ENCODE measurements around the gene CADPS2.
"Not testable (repeated sequence)": the region's sequence is repeated elsewhere in the genome, so short reads cannot be mapped to it uniquely, and the experiment has no call there.

Gene CADPS2

DNA sequence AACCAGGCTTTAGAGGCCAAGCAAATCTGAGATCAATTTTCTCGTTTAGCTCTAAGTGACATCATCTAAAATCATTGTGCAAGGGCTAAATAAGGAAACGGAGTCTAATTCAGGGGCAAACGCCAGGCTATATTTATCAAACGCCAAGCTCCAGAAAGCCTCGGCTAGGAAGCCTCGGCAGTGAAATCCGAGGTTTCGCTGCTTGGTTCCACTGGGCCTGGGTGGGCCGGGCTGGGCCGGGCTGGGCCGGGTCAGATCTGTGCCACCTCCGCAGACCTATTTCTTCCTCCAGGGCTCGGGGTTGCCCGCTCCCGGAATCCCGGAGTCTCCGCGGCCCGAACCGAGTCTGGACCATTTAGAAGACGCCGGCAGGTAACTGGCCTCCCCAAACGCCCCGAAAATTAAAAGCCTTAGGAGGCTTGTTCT lies 581.3 kb downstream of the CADPS2 start:
- DNase-seq: no peak

DNA sequence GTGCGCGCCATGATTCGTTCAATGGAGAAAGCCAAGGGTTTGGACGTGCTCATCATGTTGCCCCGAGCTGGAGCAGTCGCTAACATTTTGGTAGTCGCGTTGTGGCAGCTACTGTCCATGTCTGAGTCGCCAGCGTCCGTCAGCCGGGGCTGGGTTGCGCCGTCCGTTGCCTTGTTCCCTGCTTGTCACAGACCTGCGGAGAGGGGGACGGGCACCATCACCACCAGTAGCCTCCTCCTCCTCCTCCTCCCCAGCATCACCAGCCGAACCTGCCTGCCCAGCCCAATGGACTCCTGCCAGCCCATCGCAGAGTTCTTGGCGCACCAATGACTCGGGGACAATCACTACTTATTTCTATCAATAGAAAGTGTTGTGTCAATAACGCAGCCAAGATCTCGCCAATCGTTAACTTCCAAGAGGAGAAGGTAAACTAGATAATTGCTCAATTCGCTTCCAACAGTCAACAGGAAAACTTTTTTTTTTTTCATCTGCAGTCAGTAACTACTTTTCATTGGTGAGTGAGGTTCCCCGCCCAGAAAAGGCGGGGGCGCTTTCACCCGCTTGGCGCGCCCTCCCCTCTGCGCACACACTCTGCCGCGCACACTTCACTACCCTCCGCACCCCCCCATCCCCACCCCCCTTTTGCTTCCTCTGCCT lies 581.8 kb downstream of the CADPS2 start, which contains the start of gene FEZF1:
Gene FEZF1, minus strand, starts transcription at position 432 of the 657 bp plus-strand sequence. Its CDS starts 313 bp downstream, at position 119.
- DNase-seq: peak; percentile 79

DNA sequence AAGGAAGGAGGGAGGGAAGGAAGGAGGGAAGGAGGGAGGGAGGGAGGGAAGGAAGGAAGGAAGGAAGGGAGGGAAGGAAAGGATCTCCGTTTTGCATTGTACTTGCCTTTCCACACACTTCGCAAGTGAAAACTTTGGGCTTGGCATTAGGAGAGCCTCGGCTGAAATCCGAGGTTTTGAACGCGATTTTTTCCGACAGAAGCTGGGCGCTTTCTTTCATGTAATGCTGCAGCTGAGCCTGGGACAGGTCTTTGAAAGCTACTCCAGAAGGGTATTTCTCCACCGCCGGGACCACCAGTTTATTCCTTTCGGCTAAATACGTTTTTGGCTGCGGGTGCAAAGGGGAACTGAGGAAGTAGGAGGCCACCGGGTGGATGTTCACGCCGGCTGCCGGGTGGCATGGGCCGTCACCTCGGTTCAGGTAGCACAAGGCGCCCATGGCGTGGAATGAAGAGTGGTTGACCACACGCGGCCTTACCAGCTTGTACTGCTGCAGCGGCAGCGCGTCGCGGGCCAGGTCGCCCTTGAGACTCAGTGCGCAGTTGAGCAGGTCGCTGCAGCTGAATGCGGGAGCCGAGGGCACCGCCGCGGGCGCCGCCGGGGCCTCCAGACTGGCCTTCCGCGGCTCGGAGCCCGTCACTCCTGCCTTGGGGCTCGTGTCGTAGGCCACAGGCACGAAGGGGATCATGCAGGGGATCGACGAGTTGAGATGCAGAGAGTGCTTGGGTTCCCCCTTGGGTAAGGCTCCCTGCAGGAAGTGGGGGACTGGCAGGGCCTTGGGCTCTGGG lies 582.5 kb downstream of the CADPS2 start:
- DNase-seq: peak; percentile 87

DNA sequence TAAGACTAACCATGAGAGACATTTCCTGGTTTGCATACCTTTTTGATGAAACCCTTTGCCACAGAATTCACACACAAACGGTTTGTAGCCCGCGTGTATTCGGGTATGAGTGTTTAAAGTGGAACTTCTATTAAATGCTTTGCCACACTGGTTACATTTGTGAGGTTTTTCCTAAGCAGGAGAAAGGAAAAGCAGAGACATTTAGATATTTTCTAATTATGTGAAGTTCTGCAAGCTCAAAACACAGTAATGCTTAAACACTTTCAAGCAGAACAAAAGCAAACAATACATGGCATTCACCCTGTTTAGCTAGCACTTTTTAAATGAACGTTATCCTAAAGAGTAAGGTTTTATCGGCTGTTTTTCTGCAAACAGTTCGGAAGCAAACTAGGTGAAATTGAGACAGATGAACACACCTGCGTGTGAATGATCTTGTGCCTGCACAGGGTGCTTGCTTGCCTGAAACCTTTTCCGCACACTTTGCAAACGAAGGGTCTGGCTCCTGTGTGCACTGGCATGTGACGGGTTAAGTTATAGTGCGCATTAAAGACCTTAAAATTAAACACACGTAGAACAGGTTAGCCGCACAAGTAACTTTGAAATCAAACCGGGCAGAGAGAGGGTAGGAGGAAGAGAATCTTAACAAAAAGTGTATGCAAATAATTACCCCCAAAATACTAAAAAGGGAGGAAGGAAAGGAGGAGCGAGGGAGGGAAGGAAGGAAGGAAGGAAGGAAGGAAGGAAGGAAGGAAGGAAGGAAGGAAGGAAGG lies 583.3 kb downstream of the CADPS2 start:
- DNase-seq: peak; percentile 58

DNA sequence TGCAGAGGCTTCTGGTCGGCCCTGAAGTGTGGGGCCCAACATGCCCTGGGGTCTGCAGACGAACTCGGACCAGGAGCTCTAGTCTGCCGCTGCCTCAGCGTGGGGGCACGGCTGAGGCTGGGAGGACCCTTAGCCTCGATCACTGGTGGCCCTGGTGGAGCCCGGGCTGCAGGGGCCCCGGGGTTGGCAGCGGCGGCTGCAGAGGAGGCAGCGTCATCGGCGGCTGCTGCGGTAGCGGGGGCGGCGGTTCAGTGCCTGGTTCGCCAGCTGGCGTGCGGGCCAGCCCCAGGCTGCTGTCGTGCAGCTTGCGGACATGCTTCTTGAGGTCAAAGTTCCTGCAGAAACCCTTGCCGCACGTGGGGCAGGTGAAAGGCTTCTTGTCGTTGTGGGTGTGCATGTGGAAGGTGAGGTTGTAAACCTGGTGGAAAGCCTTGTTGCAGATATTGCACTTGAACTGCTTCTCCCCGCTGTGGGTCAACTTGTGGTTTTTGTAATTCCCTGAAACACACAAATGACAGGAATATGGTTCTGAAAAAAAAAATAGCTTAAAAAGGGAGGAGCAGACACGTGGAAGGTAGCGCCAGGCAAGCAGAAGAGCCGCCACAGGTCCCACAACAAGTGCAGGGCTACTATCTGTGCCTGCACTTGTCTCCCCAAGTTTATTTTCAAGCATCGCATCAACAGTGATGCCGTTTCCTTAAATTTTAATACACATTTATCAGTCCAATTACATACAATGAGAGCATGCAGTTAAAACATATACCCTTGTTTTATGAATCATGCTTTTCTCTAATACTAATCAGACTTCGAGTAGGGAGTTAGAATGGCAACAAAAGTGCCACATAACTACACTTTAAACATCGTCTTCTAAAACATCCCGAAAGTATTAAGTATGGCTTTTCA lies 584.2 kb downstream of the CADPS2 start:
- peak; percentile 85 for DNase-seq

GRCh38 chr7:122300956-122301833 lies 585.1 kb downstream of the CADPS2 start:
- DNase-seq: no peak

DNA sequence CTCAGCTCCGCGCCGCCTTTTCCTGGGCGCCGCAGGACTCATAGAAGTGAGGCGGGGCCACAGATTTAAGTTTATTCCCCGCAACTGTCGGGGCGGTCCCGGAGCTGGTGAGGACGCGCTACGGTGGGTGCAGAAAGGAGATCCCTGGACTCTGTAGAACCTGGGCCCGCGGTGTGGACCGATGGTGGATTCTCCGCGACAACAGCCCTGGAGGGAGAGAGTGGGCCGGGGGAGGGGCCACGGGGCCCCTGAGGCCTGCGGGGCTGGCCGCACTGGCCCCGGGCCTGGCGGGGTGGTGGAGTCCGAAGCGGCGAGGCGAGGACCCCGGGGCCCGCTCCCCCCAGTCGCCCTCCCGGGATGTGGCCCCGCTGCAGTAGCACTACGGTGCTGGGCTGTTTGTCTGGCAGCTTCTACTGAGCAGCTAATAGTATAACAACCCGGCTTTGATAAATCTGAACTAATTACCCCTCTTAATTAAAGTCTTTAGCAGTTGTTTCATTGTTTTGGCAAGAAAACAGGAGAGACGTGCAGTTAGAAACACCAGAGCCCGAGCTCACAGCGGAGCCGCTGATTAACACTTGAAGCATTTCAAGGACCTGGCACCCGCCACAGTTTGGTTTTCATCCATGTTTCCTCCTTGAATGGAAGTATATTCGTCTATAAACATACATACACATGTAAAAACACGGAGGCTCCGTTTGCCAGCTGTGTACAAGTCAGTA lies 585.9 kb downstream of the CADPS2 start:
- peak; percentile 71 for DNase-seq

- peak; percentile 80 for DNase-seq
Measured at GRCh38 chr7:122299624-122300210, 586.5 kb downstream of the CADPS2 start.

DNA sequence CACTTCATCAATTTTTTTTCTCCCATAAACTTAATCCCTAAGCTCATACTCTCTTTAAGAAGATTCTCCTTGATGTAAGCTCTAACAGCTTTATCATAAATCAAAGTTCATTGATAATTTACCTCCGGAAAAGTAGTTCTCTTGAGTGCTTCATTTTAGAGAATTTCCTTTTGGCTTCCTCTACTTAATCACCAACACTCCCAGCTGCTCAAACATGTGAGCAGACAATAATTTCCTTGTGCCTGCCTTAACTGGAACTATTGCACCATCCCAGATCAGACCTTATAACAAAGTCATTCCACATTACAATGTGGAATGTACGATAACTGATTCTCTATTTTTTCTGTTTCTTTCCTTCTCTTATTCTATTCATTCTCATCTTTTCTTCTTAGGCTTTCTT lies 587.6 kb downstream of the CADPS2 start:
- DNase-seq: no peak

DNA sequence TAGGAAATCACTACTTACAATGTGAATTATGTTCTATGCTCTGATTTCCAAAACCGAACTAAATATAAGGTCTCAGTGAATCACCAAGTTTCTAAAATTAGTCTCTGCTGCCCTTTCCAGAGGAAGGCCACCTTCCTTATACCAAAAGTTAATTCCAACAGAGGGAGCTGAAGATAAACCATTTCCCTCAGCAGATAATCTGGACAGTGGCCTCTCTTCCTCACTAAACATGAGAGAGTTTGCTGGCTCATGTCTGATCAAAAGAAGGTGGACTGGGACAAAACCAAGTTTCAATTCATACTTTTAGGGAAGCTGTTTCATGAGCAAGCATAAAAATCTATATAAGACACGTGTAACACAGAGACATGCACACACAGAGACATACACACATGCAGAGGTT lies 588.1 kb downstream of the CADPS2 start:
- DNase-seq: peak; percentile 3

- DNase-seq: no peak
Measured at GRCh38 chr7:122291189-122291588, 595.1 kb downstream of the CADPS2 start.

GRCh38 chr7:122290476-122290875 lies 595.8 kb downstream of the CADPS2 start:
- DNase-seq: no peak

DNA sequence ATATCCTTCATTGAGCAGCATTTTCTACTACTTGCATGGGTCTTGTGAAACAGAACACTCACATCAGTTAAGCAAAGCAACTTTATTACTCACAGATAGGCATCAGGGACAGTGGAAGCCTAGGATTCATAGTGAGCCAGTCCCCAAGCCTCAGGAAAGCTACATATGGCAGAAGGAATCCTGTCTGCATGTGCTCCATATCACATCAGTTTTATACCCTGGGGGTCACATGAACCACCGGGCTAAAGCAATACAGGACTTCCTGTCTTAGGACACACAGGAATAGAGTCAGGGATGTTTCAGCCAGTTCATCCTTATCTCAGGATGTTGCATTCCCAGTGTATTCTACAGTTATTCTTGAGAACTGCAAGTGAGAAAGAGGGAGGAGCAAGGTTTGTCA lies 596.8 kb downstream of the CADPS2 start:
- DNase-seq: no peak

DNA sequence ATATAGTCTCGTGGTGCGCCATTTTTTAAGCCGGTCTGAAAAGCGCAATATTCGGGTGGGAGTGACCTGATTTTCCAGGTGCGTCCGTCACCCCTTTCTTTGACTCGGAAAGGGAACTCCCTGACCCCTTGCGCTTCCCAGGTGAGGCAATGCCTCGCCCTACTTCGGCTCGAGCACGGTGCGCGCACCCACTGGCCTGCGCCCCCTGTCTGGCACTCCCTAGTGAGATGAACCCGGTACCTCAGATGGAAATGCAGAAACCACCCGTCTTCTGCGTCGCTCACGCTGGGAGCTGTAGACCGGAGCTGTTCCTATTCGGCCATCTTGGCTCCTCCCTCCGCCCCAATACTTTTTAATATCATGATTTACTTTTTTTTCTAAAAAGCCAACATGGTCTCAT lies 601.7 kb downstream of the CADPS2 start:
- not testable (repeated sequence) for DNase-seq

- no peak for DNase-seq
Measured at GRCh38 chr7:122273117-122273516, 613.1 kb downstream of the CADPS2 start.

DNA sequence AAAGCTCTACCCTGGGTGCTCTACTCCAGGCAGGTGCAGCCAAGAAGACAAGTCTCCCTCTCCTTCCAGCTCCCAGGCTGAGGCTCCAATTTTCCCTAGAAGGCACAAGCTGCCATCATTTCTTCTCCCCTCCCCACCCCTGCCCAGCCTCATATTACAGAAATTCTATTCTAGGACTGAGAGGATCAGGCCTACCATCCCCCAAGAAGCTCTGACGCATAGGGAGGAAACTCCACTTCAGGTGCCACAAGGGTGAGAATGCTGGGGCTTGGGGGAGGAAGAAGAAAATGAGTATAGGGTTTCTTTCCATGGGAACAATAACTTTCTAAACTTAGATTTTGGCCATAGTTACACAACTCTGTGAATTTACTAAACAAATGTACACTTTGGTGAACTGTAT lies 617.0 kb downstream of the CADPS2 start:
- no peak for DNase-seq
